ENCODE data around the gene PEX11G. TPM values are rescaled to one million over a fixed set of nuclear protein-coding genes. Genes with fewer than 3 reads are reported as not detected.

Gene PEX11G
- total and polyA plus RNA-seq, 2 donors (not counting 3 experiments of a cell fraction or from before 2014, with no cell fraction given), result 1.3 to 1.9 TPM

DNA sequence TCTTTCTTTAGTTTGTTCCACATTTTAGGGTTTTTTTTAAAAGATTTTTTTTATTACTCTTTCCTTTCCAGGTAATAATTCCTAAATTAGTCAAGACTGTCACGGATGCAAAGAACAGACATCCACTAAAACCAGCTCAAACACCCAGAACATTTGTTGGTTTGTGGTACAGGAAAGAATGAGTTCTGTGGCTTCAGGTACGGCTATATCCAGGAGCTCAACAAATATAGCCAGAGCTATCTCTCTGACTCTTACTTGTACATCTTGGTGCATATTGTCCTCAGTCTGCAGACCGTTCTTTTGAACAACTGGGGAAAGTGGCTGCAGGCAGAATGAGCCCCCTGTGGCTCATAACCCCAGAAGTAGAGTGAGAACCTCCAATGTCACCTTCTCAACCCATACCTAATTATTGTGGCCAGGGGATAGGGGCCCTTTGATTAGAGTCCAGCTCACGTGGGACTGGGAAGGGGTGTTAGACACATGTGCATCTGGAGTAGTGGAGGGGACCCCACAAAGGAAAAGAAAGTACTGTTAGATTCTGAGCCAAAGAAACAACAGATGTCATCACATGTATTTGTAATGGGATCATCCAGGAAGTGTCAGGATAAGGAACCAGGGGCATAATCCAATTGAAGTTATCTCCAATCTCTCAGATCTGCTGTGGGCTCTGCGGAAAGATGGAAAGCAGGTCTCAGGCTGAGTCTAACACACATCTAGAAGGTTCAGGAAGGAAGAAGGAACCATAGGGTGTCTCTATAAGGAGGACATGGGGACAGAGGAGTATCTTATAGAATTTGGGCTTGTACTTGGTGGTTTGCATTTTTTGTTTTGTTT, 25.2 kb upstream of the PEX11G start:
- peaks cover 0 to 2% of the 10 kb centered on the region in 2 experiments for H3K36me3 ChIP-seq (ENCODE audit: control insufficient read depth in 2 of 2, extremely low read depth in 1 of 2, insufficient read depth in 2 of 2, low read length in 2 of 2)
- no TSS peak for BruUV-seq (replicated peaks)
- no peak overlapping the region for H3K27ac ChIP-seq (ENCODE audit: insufficient read depth, low read depth, low read length)
- H3K79me2 ChIP-seq (ENCODE audit: control insufficient read depth, insufficient read depth, low read length), result peaks cover 4% of the 10 kb centered on the region
- no peaks in the 10 kb centered on the region for H3K9me1 ChIP-seq (replicated peaks; ENCODE audit: control insufficient read depth, extremely low read depth, insufficient read depth, low read length)
- peaks cover 12% of the 10 kb centered on the region for H3K4me1 ChIP-seq (ENCODE audit: control insufficient read depth, extremely low read depth, insufficient read depth, low read length)
- no peak for FAIRE-seq
- no peak for DNase-seq (ENCODE audit: low read depth, low spot score)
- no peaks in the 10 kb centered on the region for H3K9me3 ChIP-seq (replicated peaks; ENCODE audit: control insufficient read depth, insufficient read depth, low read length)
- H2AFZ ChIP-seq (ENCODE audit: low read depth, low read length), result no peak overlapping the region
- POLR2A ChIA-PET, result no interaction called here
- dilution Hi-C loops (cut with MboI; ENCODE audit: extremely low pct_ligation_motif_present, low sequenced_read_pairs) (no loop called here), intact Hi-C loops (cut with micrococcal nuclease) (no loop called here)
- H3K9ac ChIP-seq (replicated peaks; ENCODE audit: extremely low read depth, insufficient read depth, low read length), result no peak overlapping the region
- no peaks in the 10 kb centered on the region for H4K20me1 ChIP-seq (replicated peaks; ENCODE audit: control insufficient read depth, extremely low read depth, insufficient read depth, low read length)
- H3K4me3 ChIP-seq (replicated peaks in 1 of 3; ENCODE audit: insufficient read depth in 1 of 3, low read depth in 1 of 3, low read length in 3 of 3), result no peak overlapping the region
- no peak overlapping the region for H3K4me2 ChIP-seq (ENCODE audit: insufficient read depth, low read length)
- CTCF ChIA-PET, result no interaction called here
- TF ChIP-seq GATA2 (IDR thresholded peaks at IDR 0.05; ENCODE audit: insufficient read depth, insufficient read length, low read depth, low read length) (no peak), FOS (IDR thresholded peaks at IDR 0.05; ENCODE audit: borderline replicate concordance, insufficient read depth, low read length) (no peak), MYC (IDR thresholded peaks at IDR 0.05; ENCODE audit: low read depth, low read length) (no peak)
- TF ChIP-seq, protein P1, sequence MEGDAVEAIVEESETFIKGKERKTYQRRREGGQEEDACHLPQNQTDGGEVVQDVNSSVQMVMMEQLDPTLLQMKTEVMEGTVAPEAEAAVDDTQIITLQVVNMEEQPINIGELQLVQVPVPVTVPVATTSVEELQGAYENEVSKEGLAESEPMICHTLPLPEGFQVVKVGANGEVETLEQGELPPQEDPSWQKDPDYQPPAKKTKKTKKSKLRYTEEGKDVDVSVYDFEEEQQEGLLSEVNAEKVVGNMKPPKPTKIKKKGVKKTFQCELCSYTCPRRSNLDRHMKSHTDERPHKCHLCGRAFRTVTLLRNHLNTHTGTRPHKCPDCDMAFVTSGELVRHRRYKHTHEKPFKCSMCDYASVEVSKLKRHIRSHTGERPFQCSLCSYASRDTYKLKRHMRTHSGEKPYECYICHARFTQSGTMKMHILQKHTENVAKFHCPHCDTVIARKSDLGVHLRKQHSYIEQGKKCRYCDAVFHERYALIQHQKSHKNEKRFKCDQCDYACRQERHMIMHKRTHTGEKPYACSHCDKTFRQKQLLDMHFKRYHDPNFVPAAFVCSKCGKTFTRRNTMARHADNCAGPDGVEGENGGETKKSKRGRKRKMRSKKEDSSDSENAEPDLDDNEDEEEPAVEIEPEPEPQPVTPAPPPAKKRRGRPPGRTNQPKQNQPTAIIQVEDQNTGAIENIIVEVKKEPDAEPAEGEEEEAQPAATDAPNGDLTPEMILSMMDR (IDR thresholded peaks at IDR 0.05; ENCODE audit: extremely low read depth in 1 of 2, insufficient read depth in 1 of 2, low read depth in 1 of 2, low read length in 2 of 2), result no peak
- peaks cover 0 to 3% of the 10 kb centered on the region in 2 experiments for H3K27me3 ChIP-seq (ENCODE audit: control insufficient read depth in 2 of 2, insufficient read depth in 2 of 2, low read length in 2 of 2)
